K562 (cell line): ENCODE measurements around the gene E2F3.

Experiments used
- ARNT ChIP-seq, 2 experiments: fragments of 450-650 bp; IDR thresholded peaks; 2 replicates each; pipeline ENCODE4 v1.6.1; 2016; ENCODE audit warnings: mild to moderate bottlenecking in 1 of 2
- CHD2 ChIP-seq: IDR thresholded peaks from 2 replicates; pipeline ENCODE4 v1.6.1; 2011; ENCODE audit warnings: low read depth, low read length
- CTCF ChIP-seq, 3 experiments: IDR thresholded peaks in 2 of 3; conservative IDR thresholded peaks in 1 of 3; 2 replicates each; pipeline ENCODE4 v1.5.1; 2011 to 2012; ENCODE audit warnings: low read length in 3 of 3, mild to moderate bottlenecking in 3 of 3, control low read depth in 2 of 3, improper control_type of control experiment in 1 of 3, inconsistent platforms in 1 of 3, low read depth in 1 of 3, mixed read lengths in 1 of 3, moderate library complexity in 1 of 3; ENCODE audit not compliant: insufficient read depth in 2 of 3
- FOXJ3 ChIP-seq: sonication (generic); formaldehyde crosslinking; IDR thresholded peaks from 2 replicates; pipeline ENCODE4 v1.4.0; 2020; ENCODE audit warnings: mild to moderate bottlenecking, missing genetic modification reagents
- FOXP1 ChIP-seq: sonication (generic); formaldehyde crosslinking; IDR thresholded peaks from 2 replicates; pipeline ENCODE4 v1.8.0; 2022; ENCODE audit warnings: mild to moderate bottlenecking, missing genetic modification reagents
- GATA2 ChIP-seq: sonication (generic); formaldehyde crosslinking; IDR thresholded peaks from 2 replicates; pipeline ENCODE4 v1.4.0; 2020; ENCODE audit warnings: mild to moderate bottlenecking, missing genetic modification reagents
- MAFF ChIP-seq: IDR thresholded peaks from 2 replicates; pipeline ENCODE4 v1.6.1; 2012; ENCODE audit warnings: low read length, improper control_type of control experiment
- NFIC ChIP-seq: fragments of 450-650 bp; IDR thresholded peaks from 2 replicates; pipeline ENCODE4 v1.6.1; 2017; ENCODE audit warnings: mild to moderate bottlenecking, inconsistent platforms
- POLR2A ChIP-seq: fragments of 450-650 bp; conservative IDR thresholded peaks from 2 replicates; pipeline ENCODE4 v1.6.1; 2016
- SPI1 ChIP-seq: IDR thresholded peaks from 2 replicates; pipeline ENCODE4 v1.6.1; 2011; ENCODE audit warnings: low read depth, low read length, control low read depth, borderline replicate concordance
- ZBTB11 ChIP-seq, 3 experiments: fragments of 200-800 bp in 1 of 3; fragments of 250-450 bp in 1 of 3; fragments of 450-650 bp in 1 of 3; sonication (Bioruptor Pico) in 1 of 3; sonication (Bioruptor generic) in 1 of 3; formaldehyde crosslinking in 1 of 3; IDR thresholded peaks; 2 replicates each; pipeline versions ENCODE4 v1.6.1 to v1.8.0; 2016 to 2022; ENCODE audit warnings: mild to moderate bottlenecking in 2 of 3, missing genetic modification characterization in 2 of 3, missing compliant biosample characterization in 1 of 3, moderate library complexity in 1 of 3
- ZFP91 ChIP-seq: sonication (generic); formaldehyde crosslinking; IDR thresholded peaks from 2 replicates; pipeline ENCODE4 v1.8.0; 2022; ENCODE audit warnings: mild to moderate bottlenecking, missing genetic modification reagents

- TF ChIP-seq CHD2 (no peak), ARNT (IDR thresholded peaks at IDR 0.05) (no peak), ZBTB11 (CRISPR knock-in tag; IDR thresholded peaks at IDR 0.05) (no peak), CTCF (IDR thresholded peaks at IDR 0.05 in 2 of 3, conservative IDR thresholded peaks at IDR 0.05 in 1 of 3; ENCODE audit: insufficient read depth in 2 of 3, low read depth in 1 of 3, low read length in 3 of 3) (no peak), FOXJ3 (CRISPR knock-in tag) (no peak), POLR2A (no peak), MAFF (no peak), ZFP91 (CRISPR knock-in tag) (no peak), NFIC (no peak), SPI1 (no peak), GATA2 (CRISPR knock-in tag) (no peak), FOXP1 (no peak)
Observed at GRCh38 chr6:20541382-20541781, 139.7 kb downstream of the E2F3 start.
